Glomerular visceral epithelial cell (primary cell): ENCODE results near the gene ZNF653.
A peak's percentile ranks its signal among the peaks of the same experiment; 100 is the strongest.

ENCODE experiments used
- DNase-seq: peaks from one replicate; pipeline ENCODE4 v3.0.0-alpha.2; 2016; ENCODE audit errors: extremely low spot score

The ZNF653 gene

GRCh38 chr19:11505504-11506100 is at the start of gene ZNF653:
ZNF653 (minus strand) TSS chr19:11505839; CDS start chr19:11505786, 53 bp downstream.
- peak; percentile 96 for DNase-seq

- DNase-seq, result no peak
Measured at GRCh38 chr19:11555246-11555645, 49.6 kb upstream of the ZNF653 start.

GRCh38 chr19:11554160-11554559 is 48.5 kb upstream of the ZNF653 start:
- DNase-seq, result no peak

GRCh38 chr19:11552666-11553372 is 47.2 kb upstream of the ZNF653 start:
- DNase-seq, result no peak

- DNase-seq, result peak; percentile 41
Measured at GRCh38 chr19:11551603-11552235, 46.1 kb upstream of the ZNF653 start.

- no peak for DNase-seq
Measured at GRCh38 chr19:11550265-11550664, 44.6 kb upstream of the ZNF653 start.

- DNase-seq, result no peak
Measured at GRCh38 chr19:11549386-11549953, 43.8 kb upstream of the ZNF653 start.

- DNase-seq, result no peak
Measured at GRCh38 chr19:11547929-11548700, 42.5 kb upstream of the ZNF653 start.

- no peak for DNase-seq
Measured at GRCh38 chr19:11541238-11541637, 35.6 kb upstream of the ZNF653 start.

- DNase-seq, result peak; percentile 85
Measured at GRCh38 chr19:11540645-11541044, 35.0 kb upstream of the ZNF653 start.

GRCh38 chr19:11539495-11540365 is 34.1 kb upstream of the ZNF653 start:
- peak; percentile 53 for DNase-seq

GRCh38 chr19:11538232-11539036 is 32.8 kb upstream of the ZNF653 start, which contains the start of gene CNN1:
CNN1 (plus strand) TSS chr19:11538851; CDS start chr19:11538928, 77 bp downstream.
- DNase-seq, result peak; percentile 86

- peak; percentile 90 for DNase-seq
Measured at GRCh38 chr19:11535792-11536595, 30.4 kb upstream of the ZNF653 start.

- no peak for DNase-seq
Measured at GRCh38 chr19:11534948-11535347, 29.3 kb upstream of the ZNF653 start.

- no peak for DNase-seq
Measured at GRCh38 chr19:11534538-11534937, 28.9 kb upstream of the ZNF653 start.

- peak; percentile 43 for DNase-seq
Measured at GRCh38 chr19:11530432-11530831, 24.8 kb upstream of the ZNF653 start.

- DNase-seq, result peak; percentile 99
Measured at GRCh38 chr19:11528551-11529341, 23.1 kb upstream of the ZNF653 start, which contains the start of gene ECSIT. ECSIT (minus strand) TSS chr19:11529134; CDS start chr19:11519170, 9,964 bp downstream.

GRCh38 chr19:11519138-11519537 is 13.5 kb upstream of the ZNF653 start:
- no peak for DNase-seq
